NCI-H146 (cell line): ENCODE results near the gene ATG2B.

Source experiments
- DNase-seq: peaks from one replicate; lab custom pipeline; 2025; lab: John Stamatoyannopoulos, UW

ATG2B gene

DNA sequence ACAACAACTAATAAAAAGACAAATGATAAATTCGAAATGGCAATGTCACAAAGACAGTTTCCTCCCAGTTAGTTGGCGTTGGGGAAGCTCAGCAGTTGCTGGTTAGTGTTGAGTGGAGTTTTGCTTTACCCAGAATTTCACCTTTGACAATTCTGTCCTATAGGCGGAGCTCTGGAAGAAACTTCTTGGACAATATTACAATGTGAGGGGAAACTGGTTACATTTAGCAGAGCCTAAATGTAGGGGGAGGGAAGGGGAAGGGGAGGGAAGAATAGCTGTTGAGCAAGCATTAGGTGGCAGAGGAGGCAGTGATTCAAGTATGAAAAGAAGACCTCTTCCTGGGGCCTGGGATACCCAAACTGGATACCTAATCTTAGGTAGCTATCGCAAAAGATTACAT is 55.7 kb downstream of the ATG2B start:
- DNase-seq: no peak

DNA sequence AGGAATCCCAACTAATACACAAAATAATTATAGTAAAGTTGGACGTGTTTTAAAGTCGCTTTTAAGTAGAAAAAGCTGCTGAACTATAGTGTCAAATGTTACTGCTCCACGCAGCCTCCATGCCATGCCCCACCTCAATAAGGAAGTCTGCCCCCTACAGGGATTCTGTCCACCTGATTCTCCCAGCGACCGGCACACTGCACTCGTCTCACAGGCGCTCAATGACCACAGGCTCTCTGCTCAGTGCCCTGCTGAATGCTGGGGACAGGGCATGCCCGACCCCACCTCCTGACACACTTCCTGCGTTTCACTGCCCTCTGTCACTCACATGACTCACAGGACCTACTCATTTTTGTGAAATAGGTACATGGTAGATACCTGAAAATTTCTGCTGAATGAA is 58.2 kb downstream of the ATG2B start:
- no peak for DNase-seq

DNA sequence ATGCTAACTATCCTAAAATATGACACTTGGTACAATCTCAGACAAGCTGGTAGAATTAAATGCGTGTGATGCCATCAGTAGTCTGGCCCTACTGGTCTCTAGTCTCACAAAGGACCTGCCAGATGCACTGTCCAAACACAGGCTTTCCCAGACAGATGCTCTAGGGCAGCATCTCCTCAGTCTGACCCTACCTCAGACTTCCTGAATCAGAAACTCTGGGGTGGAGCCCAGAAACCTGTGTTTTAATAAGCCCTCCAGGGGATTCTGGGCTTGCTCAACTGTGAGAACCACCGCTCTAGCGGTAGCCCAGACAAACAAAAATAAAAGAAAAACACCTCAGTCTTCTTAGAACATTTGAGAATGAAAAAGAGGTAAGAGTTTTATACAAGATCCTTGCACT is 59.2 kb downstream of the ATG2B start:
- no peak for DNase-seq

DNA sequence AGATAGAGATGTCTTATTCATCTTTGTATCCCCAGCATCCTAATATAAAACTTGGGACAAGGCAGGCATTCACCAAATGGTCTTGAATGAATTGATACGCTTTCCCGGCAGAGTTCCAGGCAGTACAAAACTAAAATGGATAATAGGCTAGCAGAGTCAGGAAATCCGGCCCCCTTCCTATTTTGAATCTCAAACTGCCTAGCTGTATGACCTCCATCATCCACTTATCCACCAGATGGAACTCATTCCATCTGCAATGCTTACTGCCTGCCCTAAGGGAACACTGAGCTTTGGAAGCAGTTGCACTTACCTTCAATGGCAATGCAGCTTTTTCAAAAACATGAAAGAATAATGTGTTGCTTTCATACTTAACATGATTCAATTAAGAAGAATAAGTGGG is 63.7 kb downstream of the ATG2B start:
- DNase-seq: no peak

DNA sequence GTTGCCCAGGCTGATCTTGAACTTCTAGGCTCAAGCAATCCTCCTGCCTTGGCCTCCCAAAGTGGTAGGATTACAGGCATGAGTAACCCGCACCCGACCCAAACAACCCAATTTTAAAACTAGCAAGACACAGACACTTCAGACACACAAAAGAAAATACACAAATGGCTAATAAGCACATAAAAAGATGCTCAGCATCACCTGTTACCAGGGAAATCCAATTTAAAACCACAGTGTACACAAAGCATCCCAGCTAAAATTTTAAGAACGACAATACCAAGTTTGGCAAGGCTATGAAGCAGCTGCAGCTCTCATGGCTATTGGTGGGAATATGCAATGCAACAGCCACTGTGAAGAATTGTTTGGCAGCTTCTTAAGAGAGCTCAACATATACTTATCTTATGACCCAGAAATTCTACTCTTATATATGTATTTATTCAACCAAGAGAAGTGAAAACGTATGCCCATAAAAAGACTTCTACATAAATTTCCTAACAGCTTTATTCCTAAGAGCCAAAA is 65.1 kb downstream of the ATG2B start:
- DNase-seq: no peak

DNA sequence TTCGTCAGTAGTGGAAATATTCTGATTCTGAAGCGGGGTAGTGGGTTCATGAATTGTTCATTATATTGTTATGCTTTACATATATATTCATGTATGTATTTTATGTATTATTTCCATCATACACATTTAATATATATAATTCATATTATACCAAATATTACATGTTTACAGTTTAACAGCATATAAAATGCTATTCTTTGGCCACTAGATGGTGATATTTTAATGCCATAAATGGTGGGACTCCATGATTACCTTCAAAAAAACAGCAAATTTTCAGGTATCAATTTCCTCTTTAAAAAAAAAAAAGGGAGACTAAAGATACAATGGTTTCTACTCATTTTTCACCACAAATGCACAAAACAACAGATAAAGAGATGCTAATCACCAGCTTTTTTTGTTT is 66.1 kb downstream of the ATG2B start:
- DNase-seq: no peak

DNA sequence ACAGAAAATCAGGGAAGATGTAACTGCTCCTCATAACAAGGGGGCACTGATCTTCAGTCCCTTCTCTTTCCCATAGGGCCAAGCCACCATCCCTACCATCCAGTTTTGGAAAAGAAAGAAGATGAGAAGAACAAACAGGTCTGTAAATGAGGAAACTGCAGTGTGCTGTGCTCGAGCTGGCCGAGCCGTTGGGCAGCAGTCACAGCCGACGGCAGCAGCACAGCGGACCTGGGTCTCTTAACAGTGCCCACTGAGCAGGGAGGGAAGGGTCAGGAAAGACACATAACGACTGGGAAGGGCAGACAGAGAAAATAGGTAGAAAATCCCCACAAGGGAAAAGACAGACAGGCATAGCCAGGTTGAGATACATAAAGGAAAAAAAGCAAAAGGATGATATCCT is 68.9 kb downstream of the ATG2B start:
- DNase-seq: no peak

GRCh38 chr14:96287856-96288255 is 75.3 kb downstream of the ATG2B start:
- DNase-seq: no peak

GRCh38 chr14:96286251-96286650 is 76.9 kb downstream of the ATG2B start:
- no peak for DNase-seq

DNA sequence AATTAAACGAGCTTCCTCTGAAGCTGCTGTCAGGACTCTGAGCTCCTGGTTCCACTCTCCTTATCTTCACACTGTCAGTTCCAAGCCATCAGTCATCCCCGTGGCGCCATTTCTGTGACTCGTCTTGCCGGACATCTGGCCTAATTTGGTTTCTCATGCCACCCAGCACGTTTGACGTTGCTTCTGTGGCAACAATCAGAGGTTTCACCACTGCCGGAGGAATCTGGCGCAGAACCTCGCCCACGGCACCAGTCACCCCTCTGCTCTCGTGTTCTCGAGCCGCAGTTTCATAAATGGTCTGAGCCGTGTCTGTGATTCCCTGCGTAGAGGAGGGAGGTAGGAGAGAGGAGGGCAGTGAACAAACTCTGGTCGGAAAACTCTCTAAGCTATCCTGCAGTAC is 77.5 kb downstream of the ATG2B start:
- DNase-seq: no peak

DNA sequence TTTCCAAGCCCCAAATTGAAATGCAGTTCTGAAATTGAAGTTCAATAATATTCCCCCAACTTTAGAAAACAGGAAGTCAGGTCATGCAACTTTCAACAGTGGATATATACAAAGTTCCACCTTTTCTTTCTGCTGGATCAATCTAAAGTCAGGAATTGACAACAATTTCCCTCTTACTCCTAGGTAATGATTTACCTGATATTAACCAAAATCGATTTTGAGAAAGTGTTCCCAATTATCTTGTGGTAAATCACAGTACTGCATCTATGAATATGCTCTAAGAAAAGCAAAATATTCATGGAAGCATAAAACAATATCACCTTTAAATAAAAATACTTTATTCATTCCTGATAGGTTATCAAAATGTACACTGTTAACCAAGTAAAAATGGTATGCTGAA is 78.7 kb downstream of the ATG2B start:
- no peak for DNase-seq

DNA sequence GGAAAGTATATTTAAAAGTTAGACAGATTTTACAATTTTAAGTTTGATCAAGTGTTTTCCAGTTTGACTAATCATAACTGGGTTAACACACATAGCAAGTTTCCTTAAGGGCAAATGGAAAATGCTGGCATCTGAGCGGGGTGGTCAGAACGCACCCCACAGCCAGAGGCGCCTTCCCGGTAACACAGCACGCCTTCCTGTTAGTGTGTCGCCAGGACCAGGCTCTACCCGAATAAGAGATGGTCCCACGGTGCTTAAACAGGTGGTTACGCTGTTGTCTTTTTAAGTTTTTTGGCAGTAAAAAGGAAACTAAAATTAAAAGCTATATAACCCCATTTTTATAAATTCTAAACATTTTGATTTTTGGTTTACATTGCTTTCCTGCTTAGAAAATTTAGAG is 79.1 kb downstream of the ATG2B start:
- no peak for DNase-seq

- DNase-seq: no peak
These were observed 81.7 kb downstream of the ATG2B start for GRCh38 chr14:96281486-96281885.

DNA sequence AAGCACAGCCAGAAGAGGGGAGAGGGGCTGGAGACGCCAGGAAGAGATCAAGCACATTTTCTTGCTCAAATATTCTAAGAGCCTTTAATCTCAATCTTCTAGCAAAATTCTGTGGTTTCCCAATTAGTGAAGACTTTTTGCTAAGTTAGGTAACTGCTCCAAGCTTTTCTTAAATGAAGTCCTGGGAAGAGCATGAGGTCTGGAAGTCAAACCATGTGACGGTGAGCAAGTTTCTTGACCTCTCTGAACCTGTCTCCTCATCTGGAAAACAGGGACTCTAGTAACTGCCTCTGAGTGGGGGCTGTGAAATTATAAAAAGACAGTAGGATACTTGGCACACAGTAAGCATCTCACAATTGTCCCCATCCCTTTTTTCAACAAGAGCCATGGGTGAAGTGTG is 83.0 kb downstream of the ATG2B start:
- DNase-seq: no peak

- DNase-seq: no peak
These were observed 83.6 kb downstream of the ATG2B start for GRCh38 chr14:96279564-96279963.

GRCh38 chr14:96277890-96278289 is 85.3 kb downstream of the ATG2B start:
- DNase-seq: no peak

GRCh38 chr14:96275177-96276112 is 87.7 kb downstream of the ATG2B start:
- peak; percentile 27 for DNase-seq

- DNase-seq: no peak
These were observed 88.6 kb downstream of the ATG2B start for GRCh38 chr14:96274543-96274942.

DNA sequence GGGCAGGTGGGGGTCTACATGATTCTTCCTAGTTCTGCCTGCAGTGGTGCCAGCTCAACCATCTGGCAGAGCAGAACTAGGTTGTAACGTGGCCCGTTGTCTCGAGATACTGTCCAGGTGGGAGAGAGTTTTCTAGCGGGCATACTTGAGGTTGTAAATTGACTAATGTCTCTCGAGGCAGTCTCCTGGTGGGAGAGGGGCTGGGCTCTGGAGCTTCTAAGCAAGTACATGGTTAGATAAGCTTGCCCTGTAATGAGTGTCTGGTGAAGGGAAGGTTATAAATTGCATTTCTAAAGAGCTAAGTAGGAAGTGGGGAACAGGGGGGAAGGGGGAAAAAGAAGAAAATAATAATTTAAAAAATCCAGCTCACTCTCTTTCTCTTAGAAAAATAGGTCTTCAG is 89.0 kb downstream of the ATG2B start:
- DNase-seq: no peak

DNA sequence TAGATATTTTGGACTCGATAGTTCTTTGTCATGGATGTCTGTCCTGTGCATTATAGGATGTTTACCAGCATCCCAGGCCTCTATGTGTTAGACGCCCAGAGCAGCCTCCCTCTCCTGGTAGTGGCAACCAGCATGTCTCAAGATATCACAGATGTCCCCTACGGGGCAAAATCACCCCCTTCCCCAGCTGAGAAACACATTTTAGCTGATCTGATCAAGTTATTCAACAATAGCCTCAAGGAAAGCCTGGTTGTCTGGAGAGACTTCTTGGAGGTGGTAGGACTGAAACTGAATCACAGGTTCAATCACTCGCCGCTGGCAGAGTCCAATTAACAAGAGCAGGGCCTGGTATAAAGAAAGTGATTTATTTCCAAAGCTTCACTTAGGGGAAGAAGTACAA is 89.5 kb downstream of the ATG2B start:
- no peak for DNase-seq

DNA sequence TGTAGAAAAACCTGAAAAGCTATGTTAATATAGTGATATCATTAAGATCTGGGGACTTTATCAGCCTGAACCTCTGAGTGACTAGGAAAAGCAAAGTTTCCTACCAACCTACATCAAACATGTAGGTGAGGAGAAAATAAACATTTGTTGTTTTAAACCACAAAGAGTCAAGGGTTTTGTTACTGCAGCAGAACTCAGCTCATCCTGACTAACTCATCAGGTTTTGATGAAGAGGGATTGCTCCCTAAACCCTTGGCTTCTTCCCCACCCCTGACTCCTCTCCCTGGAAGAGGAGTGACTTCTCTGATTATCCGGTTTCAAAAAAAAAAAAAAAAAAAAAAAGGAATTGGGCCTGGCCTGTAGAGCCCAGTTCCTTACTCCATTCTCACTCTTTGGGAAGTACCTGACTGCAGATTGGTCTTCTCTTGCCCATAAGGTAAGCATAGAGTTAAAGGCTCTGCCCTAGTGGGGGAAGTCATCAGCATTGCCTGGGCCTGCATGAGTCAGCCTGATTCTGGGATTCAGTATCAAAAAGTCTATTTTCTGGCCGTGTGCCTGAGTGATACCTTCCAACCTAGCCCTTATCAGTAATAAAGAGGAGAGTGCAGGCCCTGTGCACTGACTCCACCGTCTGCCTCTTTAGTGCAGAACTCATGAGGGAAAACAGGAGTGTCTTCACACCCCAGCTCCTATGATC is 90.2 kb downstream of the ATG2B start:
- no peak for DNase-seq

- no peak for DNase-seq
These were observed 91.7 kb downstream of the ATG2B start for GRCh38 chr14:96271421-96271762.
